ENCODE data around the gene NKD1.

The NKD1 gene

DNA sequence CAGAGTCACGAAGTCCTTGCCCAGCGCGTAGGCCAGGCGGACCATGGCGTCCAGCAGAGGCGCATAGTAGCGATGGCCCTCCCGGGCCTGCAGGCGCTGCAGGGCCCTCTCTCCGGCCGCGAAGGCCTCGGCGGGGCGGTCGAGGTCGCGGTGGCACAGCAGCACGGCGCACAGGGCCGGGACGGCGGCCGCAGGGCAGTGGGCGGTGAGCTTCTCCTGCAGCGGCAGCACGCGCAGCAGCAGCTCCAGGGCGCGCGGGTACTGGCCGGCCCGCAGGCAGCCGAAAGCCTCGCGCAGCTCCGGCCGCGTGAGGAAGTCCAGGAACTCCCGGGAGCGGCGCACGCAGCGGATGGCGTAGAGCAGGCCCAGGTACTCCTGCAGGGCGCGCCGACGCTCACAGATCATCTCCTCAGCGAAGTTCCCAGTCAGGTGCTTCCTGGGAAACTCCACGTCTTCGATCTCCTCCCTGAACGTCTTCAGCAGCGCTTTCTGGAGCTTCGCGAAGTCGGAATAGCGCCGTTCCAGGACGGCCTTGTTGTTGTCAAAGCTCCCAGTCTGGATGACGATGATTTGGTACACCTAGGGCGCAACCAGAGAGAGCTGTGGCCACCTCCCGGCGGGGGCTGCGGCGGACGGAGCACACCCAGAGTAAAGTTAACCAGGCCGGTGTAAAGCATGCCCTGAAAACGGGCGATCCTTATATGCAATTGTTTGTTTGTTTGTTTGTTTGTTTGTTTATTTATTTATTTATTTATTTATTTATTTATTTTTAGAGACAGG is 125.5 kb downstream of the NKD1 start:
- Histone ChIP-seq H3K9me2 (replicated peaks; ENCODE audit: low read depth, low read length) (no peaks in the 10 kb centered on the region), H3K4me2 (ENCODE audit: low read depth, low read length, poor library complexity, severe bottlenecking) (no peak overlapping the region), H4K20me1 (ENCODE audit: insufficient read depth, low read length, poor library complexity, severe bottlenecking) (peaks cover 4% of the 10 kb centered on the region), H3K4me1 (ENCODE audit: insufficient read depth, low read length, poor library complexity, severe bottlenecking) (peaks cover 5% of the 10 kb centered on the region), H2AFZ (ENCODE audit: low read length) (no peak overlapping the region), H3F3A (ENCODE audit: low read depth) (no peaks in the 10 kb centered on the region), H3K9me3 (ENCODE audit: insufficient read depth, low read depth, low read length) (peaks cover 14% of the 10 kb centered on the region), H3K79me2 (ENCODE audit: insufficient read depth, low read length) (peaks cover 16% of the 10 kb centered on the region; the same call in 1 of the 2 replicates), H3K9ac (ENCODE audit: low read depth, low read length, poor library complexity, severe bottlenecking) (no peak overlapping the region), H3K4me3 (ENCODE audit: low read length, poor library complexity, severe bottlenecking) (no peak overlapping the region), H3K36me3 (ENCODE audit: insufficient read depth, low read length) (peaks cover 32% of the 10 kb centered on the region; the same call in 1 of the 2 replicates), H3K27me3 (ENCODE audit: insufficient read depth, low read length, poor library complexity, severe bottlenecking) (no peaks in the 10 kb centered on the region)
- TF ChIP-seq EZH2phosphoT487 (IDR thresholded peaks at IDR 0.05; ENCODE audit: borderline replicate concordance) = no peak
- no peak for TF ChIP-seq CTCF (conservative IDR thresholded peaks at IDR 0.05; ENCODE audit: low read length)

GRCh38 chr16:50674831-50675230 is 126.6 kb downstream of the NKD1 start:
- Histone ChIP-seq H3K4me1 (ENCODE audit: insufficient read depth, low read length, poor library complexity, severe bottlenecking) (peaks cover 11% of the 10 kb centered on the region), H3K79me2 (ENCODE audit: insufficient read depth, low read length) (peaks cover 27% of the 10 kb centered on the region; the same call in 1 of the 2 replicates), H3K9me3 (ENCODE audit: insufficient read depth, low read depth, low read length) (peaks cover 14% of the 10 kb centered on the region), H3K9ac (ENCODE audit: low read depth, low read length, poor library complexity, severe bottlenecking) (no peak overlapping the region), H4K20me1 (ENCODE audit: insufficient read depth, low read length, poor library complexity, severe bottlenecking) (peaks cover 4% of the 10 kb centered on the region), H2AFZ (ENCODE audit: low read length) (no peak overlapping the region), H3K4me3 (ENCODE audit: low read length, poor library complexity, severe bottlenecking) (no peak overlapping the region), H3F3A (ENCODE audit: low read depth) (no peaks in the 10 kb centered on the region), H3K4me2 (ENCODE audit: low read depth, low read length, poor library complexity, severe bottlenecking) (no peak overlapping the region), H3K36me3 (ENCODE audit: insufficient read depth, low read length) (peaks cover 32% of the 10 kb centered on the region; the same call in 1 of the 2 replicates), H3K9me2 (replicated peaks; ENCODE audit: low read depth, low read length) (no peaks in the 10 kb centered on the region), H3K27me3 (ENCODE audit: insufficient read depth, low read length, poor library complexity, severe bottlenecking) (no peaks in the 10 kb centered on the region)
- no peak for TF ChIP-seq CTCF (conservative IDR thresholded peaks at IDR 0.05; ENCODE audit: low read length)
- TF ChIP-seq EZH2phosphoT487 (IDR thresholded peaks at IDR 0.05; ENCODE audit: borderline replicate concordance) = no peak

- H3K4me3 ChIP-seq (ENCODE audit: low read length, poor library complexity, severe bottlenecking) = no peak overlapping the region
- TF ChIP-seq EZH2phosphoT487 (IDR thresholded peaks at IDR 0.05; ENCODE audit: borderline replicate concordance) = no peak
- TF ChIP-seq CTCF (conservative IDR thresholded peaks at IDR 0.05; ENCODE audit: low read length) = no peak
- H3K27me3 ChIP-seq (ENCODE audit: insufficient read depth, low read length, poor library complexity, severe bottlenecking) = no peaks in the 10 kb centered on the region
- H3K36me3 ChIP-seq (ENCODE audit: insufficient read depth, low read length) = peaks cover 32% of the 10 kb centered on the region; the same call in 1 of the 2 replicates
- peaks cover 39% of the 10 kb centered on the region for H3K79me2 ChIP-seq (ENCODE audit: insufficient read depth, low read length)
- no peaks in the 10 kb centered on the region for H3F3A ChIP-seq (ENCODE audit: low read depth)
- peaks cover 21% of the 10 kb centered on the region for H3K4me1 ChIP-seq (ENCODE audit: insufficient read depth, low read length, poor library complexity, severe bottlenecking)
- no peak overlapping the region for H3K9ac ChIP-seq (ENCODE audit: low read depth, low read length, poor library complexity, severe bottlenecking)
- no peak overlapping the region for H3K4me2 ChIP-seq (ENCODE audit: low read depth, low read length, poor library complexity, severe bottlenecking)
- H4K20me1 ChIP-seq (ENCODE audit: insufficient read depth, low read length, poor library complexity, severe bottlenecking) = peaks cover 4% of the 10 kb centered on the region
- H2AFZ ChIP-seq (ENCODE audit: low read length) = no peak overlapping the region
- H3K9me2 ChIP-seq (replicated peaks; ENCODE audit: low read depth, low read length) = no peaks in the 10 kb centered on the region
- peaks cover 14% of the 10 kb centered on the region for H3K9me3 ChIP-seq (ENCODE audit: insufficient read depth, low read depth, low read length)
Observed at GRCh38 chr16:50675686-50676610, 127.8 kb downstream of the NKD1 start.

All from Loucy (cell line).